ENCODE measurements around the gene SH3BP2.

SH3BP2 gene

DNA sequence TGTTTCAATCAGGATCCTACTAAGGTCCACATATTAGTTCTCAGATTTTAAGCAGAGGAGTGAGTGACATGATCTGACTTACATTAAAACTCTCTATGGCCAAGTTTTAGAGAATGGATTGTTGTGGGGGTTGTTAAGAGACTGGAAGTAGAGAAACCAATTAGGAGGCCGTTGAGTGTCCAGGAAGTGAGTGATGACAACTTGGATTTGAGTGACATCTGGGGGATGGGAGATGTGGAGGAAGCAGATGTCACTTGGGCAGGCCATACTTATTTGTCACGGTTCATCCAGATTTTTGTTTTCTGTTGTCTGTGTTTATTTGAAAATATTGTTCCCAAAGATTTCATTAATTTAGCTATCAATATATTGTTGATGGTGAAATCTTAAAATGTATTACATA is 79.0 kb downstream of the SH3BP2 start:
- DNase-seq (ENCODE audit: low spot score) (no peak), ATAC-seq (ENCODE audit: low read depth) (no peak)
- TF ChIP-seq, protein P1, sequence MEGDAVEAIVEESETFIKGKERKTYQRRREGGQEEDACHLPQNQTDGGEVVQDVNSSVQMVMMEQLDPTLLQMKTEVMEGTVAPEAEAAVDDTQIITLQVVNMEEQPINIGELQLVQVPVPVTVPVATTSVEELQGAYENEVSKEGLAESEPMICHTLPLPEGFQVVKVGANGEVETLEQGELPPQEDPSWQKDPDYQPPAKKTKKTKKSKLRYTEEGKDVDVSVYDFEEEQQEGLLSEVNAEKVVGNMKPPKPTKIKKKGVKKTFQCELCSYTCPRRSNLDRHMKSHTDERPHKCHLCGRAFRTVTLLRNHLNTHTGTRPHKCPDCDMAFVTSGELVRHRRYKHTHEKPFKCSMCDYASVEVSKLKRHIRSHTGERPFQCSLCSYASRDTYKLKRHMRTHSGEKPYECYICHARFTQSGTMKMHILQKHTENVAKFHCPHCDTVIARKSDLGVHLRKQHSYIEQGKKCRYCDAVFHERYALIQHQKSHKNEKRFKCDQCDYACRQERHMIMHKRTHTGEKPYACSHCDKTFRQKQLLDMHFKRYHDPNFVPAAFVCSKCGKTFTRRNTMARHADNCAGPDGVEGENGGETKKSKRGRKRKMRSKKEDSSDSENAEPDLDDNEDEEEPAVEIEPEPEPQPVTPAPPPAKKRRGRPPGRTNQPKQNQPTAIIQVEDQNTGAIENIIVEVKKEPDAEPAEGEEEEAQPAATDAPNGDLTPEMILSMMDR (IDR thresholded peaks at IDR 0.05; ENCODE audit: poor library complexity, severe bottlenecking) = no peak
- H3K9me3 ChIP-seq (ENCODE audit: severe bottlenecking) = no peaks in the 10 kb centered on the region
- H3K4me1 ChIP-seq (ENCODE audit: insufficient read depth, poor library complexity, severe bottlenecking) = no peaks in the 10 kb centered on the region
- peaks cover 10% of the 10 kb centered on the region for H3K36me3 ChIP-seq (ENCODE audit: low read depth)
- H3K4me3 ChIP-seq (ENCODE audit: severe bottlenecking) = no peak overlapping the region
- no peak overlapping the region for H3K27ac ChIP-seq (ENCODE audit: poor library complexity, severe bottlenecking)
- H3K27me3 ChIP-seq (ENCODE audit: insufficient read depth, poor library complexity, severe bottlenecking) = no peaks in the 10 kb centered on the region

DNA sequence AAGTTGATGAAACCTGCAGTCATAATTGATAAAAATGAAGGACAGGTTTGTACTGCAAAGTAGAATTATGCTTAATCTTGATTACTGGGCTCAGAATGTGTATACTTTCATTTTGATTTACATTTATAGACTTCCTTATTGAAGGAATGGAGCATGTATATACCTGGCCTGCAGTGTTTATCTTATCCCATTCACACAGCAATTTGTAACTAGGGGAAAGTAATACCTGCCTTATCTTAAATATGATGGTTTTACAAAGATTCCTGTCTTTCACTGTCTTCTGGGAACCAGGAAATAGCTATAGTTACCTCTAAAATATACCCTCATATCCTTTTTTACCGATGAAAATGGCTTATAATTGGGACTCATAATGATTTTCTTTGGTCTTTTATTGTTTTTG is 80.4 kb downstream of the SH3BP2 start:
- Histone ChIP-seq H3K27me3 (ENCODE audit: insufficient read depth, poor library complexity, severe bottlenecking) (no peaks in the 10 kb centered on the region), H3K4me3 (ENCODE audit: severe bottlenecking) (no peak overlapping the region), H3K9me3 (ENCODE audit: severe bottlenecking) (no peaks in the 10 kb centered on the region), H3K36me3 (ENCODE audit: low read depth) (peaks cover 10% of the 10 kb centered on the region), H3K27ac (ENCODE audit: poor library complexity, severe bottlenecking) (no peak overlapping the region), H3K4me1 (ENCODE audit: insufficient read depth, poor library complexity, severe bottlenecking) (no peaks in the 10 kb centered on the region)
- DNase-seq (ENCODE audit: low spot score) (no peak), ATAC-seq (ENCODE audit: low read depth) (no peak)
- TF ChIP-seq, protein P1 (IDR thresholded peaks at IDR 0.05; ENCODE audit: poor library complexity, severe bottlenecking) = no peak

DNA sequence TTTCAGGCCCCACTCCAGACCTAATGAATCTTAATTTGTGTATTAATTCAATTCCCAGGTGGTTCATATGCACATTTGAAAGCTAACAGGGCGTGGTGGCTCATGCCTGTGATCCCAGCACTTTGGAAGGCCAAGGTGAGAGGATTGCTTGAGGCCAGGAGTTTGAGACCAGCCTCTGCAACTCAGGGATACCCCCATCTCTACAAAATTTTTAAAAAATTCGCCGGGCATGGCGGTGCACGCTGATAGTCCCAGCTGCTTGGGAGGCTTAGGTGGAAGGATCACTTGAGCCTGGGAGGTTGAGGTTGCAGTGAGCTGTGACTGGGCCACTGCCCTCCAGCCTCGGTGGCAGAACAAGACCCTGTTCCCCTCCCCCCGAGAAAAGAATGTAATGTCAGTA is 82.0 kb downstream of the SH3BP2 start:
- no peak overlapping the region for H3K4me3 ChIP-seq (ENCODE audit: severe bottlenecking)
- no peak overlapping the region for H3K27ac ChIP-seq (ENCODE audit: poor library complexity, severe bottlenecking)
- no peak for DNase-seq (ENCODE audit: low spot score)
- H3K27me3 ChIP-seq (ENCODE audit: insufficient read depth, poor library complexity, severe bottlenecking) = no peaks in the 10 kb centered on the region
- ATAC-seq (ENCODE audit: low read depth) = no peak
- H3K36me3 ChIP-seq (ENCODE audit: low read depth) = peaks cover 14% of the 10 kb centered on the region
- TF ChIP-seq, protein P1 (IDR thresholded peaks at IDR 0.05; ENCODE audit: poor library complexity, severe bottlenecking) = no peak
- no peaks in the 10 kb centered on the region for H3K9me3 ChIP-seq (ENCODE audit: severe bottlenecking)
- H3K4me1 ChIP-seq (ENCODE audit: insufficient read depth, poor library complexity, severe bottlenecking) = no peaks in the 10 kb centered on the region

DNA sequence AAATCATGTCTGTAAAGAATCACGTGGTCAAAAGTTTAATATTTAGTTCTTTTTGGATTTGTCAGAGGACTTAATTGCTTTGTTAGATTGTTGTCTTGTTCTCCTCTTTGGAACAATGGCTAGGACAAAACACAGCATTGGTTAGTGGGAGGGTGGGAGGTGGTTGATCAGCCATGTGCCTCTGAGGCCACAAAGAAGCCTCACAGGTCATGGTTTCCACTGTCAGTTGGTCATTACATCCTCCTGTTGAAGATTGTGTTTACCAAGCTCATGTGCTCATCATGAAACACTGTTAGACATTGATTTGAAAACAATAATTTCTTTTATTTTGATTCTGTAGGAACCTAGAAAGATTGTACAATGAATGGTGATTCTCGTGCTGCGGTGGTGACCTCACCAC is 82.7 kb downstream of the SH3BP2 start:
- Histone ChIP-seq H3K9me3 (ENCODE audit: severe bottlenecking) (no peaks in the 10 kb centered on the region), H3K27ac (ENCODE audit: poor library complexity, severe bottlenecking) (no peak overlapping the region), H3K36me3 (ENCODE audit: low read depth) (peaks cover 17% of the 10 kb centered on the region), H3K4me1 (ENCODE audit: insufficient read depth, poor library complexity, severe bottlenecking) (no peaks in the 10 kb centered on the region), H3K4me3 (ENCODE audit: severe bottlenecking) (no peak overlapping the region), H3K27me3 (ENCODE audit: insufficient read depth, poor library complexity, severe bottlenecking) (no peaks in the 10 kb centered on the region)
- DNase-seq (ENCODE audit: low spot score) (no peak), ATAC-seq (ENCODE audit: low read depth) (no peak)
- TF ChIP-seq, protein P1 (IDR thresholded peaks at IDR 0.05; ENCODE audit: poor library complexity, severe bottlenecking) = no peak

DNA sequence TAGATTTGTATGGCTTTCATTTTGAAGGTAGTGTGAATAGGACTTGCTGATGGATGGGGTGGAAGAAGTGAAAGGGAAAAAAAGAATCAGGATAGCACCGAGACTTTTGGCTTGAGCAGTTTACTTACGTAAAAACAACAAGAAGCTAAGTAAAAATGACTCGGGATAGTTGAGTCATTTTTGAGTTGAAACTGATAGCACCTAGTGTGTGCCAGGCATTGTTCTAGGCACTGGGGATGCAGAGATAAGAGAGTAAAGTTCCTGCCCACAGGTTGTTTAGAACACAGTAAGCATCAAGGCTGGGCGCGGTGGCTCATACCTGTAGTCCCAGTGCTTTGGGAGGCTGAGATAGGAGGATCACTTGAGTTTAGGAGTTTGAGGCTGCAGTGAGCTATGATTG is 85.5 kb downstream of the SH3BP2 start:
- no peaks in the 10 kb centered on the region for H3K9me3 ChIP-seq (ENCODE audit: severe bottlenecking)
- no peak for ATAC-seq (ENCODE audit: low read depth)
- TF ChIP-seq, protein P1 (IDR thresholded peaks at IDR 0.05; ENCODE audit: poor library complexity, severe bottlenecking) = no peak
- peaks cover 40% of the 10 kb centered on the region for H3K36me3 ChIP-seq (ENCODE audit: low read depth)
- DNase-seq (ENCODE audit: low spot score) = no peak
- H3K4me1 ChIP-seq (ENCODE audit: insufficient read depth, poor library complexity, severe bottlenecking) = no peaks in the 10 kb centered on the region
- no peaks in the 10 kb centered on the region for H3K27me3 ChIP-seq (ENCODE audit: insufficient read depth, poor library complexity, severe bottlenecking)
- H3K27ac ChIP-seq (ENCODE audit: poor library complexity, severe bottlenecking) = no peak overlapping the region
- H3K4me3 ChIP-seq (ENCODE audit: severe bottlenecking) = no peak overlapping the region
